Measurements from ENCODE around the gene SHB.

The SHB gene

GRCh38 chr9:38108326-38108725 lies 39.3 kb upstream of the SHB start:
- TF ChIP-seq CTCF (conservative IDR thresholded peaks at IDR 0.05) = no peak
- no peak overlapping the region for H3K27ac ChIP-seq

- H3K27ac ChIP-seq = no peak overlapping the region
- no peak for TF ChIP-seq CTCF (conservative IDR thresholded peaks at IDR 0.05)
Observed at GRCh38 chr9:38107811-38108304, 38.8 kb upstream of the SHB start.

- no peak overlapping the region for H3K27ac ChIP-seq
- no peak for TF ChIP-seq CTCF (conservative IDR thresholded peaks at IDR 0.05)
Observed at GRCh38 chr9:38107405-38107804, 38.4 kb upstream of the SHB start.

GRCh38 chr9:38106488-38106887 lies 37.5 kb upstream of the SHB start:
- TF ChIP-seq CTCF (conservative IDR thresholded peaks at IDR 0.05) = no peak
- no peak overlapping the region for H3K27ac ChIP-seq

GRCh38 chr9:38103340-38103739 lies 34.3 kb upstream of the SHB start:
- no peak overlapping the region for H3K27ac ChIP-seq
- no peak for TF ChIP-seq CTCF (conservative IDR thresholded peaks at IDR 0.05)

- TF ChIP-seq CTCF (conservative IDR thresholded peaks at IDR 0.05) = no peak
- no peak overlapping the region for H3K27ac ChIP-seq
Observed at GRCh38 chr9:38101423-38101822, 32.4 kb upstream of the SHB start.

GRCh38 chr9:38096238-38096805 lies 27.3 kb upstream of the SHB start:
- no peak for TF ChIP-seq CTCF (conservative IDR thresholded peaks at IDR 0.05)
- no peak overlapping the region for H3K27ac ChIP-seq
